HG03159 (cell line): Measurements from ENCODE around the gene TM6SF1.

ENCODE experiments used
- ATAC-seq: cut with Tn5 transposase; IDR thresholded peaks from one replicate; pipeline ENCODE4 v1.9.1; 2021; ENCODE audit warnings: mild to moderate bottlenecking, moderate library complexity; ENCODE audit not compliant: unreplicated experiment

TM6SF1 gene

DNA sequence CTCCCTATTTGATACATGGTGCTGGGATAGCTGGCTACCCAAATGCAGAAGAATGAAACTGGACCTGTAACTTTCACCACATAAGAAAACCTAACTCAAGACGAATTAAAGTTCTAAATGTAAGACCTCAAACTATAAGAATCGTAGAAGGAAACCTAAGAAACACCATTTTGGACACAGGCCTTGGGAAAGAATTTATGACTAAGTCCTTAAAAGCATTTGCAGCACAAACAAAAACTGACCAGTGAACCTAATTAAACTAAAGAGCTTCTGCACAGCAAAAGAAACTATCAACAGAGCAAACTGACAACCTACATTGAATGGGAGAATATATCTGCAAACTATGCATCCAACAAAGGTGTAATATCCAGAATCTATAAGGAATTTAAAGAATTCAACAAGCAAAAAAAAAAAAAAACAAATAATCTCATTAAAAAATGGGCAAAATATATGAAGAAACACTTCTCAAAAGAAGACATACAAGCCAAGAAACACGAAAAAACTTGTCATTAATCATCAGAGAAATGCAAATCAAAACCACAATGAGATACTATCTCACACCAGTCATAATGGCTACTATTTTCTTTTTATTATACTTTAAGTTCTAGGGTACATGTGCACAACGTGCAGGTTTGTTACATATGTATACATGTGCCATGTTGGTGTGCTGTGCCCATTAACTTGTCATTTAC, 63.2 kb downstream of the TM6SF1 start:
- ATAC-seq = no peak

DNA sequence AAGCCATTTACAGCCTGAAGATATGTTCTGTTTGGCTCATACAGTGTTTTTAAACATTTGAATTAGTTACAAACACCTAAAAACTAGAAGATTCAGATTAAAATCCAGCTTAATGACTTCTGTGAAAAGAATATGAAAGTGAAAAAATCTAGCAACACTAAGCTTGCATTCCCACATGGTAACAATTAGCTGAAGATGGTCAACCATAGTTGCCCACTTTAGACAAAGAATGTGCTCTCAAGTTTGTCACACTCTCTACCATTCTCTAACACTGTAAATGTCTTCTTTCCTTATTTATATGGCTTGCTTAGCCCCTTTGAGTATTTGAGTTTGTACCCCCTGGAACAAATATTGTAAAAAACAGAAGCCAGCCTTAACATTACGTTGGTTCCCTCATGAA, 67.4 kb downstream of the TM6SF1 start:
- no peak for ATAC-seq

DNA sequence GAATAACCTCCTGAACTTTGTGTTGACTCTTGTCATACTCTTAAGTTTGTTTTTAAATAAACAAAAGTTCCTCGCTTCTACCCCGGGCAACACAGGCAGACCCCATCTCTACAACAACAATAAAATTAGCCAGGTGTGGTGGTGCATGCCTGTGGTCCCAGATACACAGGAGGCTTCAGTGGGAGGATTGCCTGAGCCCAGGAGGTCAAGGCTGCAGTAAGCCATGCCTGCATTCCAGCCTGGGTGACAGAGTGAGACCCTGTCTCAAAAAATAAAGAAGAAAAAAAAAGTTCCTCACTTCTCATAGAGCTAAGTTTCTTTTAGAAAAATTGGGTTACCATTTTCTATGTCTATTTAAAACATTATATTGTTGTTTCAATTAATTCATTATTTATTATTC, 70.9 kb downstream of the TM6SF1 start:
- ATAC-seq = no peak

DNA sequence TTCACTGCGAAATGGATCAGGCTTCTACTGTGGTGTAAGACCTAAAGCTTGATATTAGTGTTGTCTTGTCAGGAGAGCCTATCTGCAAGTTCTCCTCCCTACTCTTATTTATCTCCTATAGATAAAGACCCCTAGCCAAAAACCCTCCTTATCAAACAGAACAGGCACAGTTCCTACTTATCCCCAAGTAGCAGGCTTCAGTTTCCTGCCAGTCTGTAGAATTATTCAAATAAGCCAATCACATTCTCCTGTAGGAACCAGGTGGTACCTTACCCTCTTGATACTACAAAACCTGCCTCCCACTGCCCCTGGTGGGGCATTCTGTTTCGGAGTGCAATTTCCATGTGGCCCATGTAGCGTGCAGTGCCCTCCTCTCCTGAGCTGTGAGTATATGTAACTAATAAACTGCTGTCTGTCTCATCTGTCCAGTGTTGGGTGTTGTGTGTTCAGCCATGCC, 71.5 kb downstream of the TM6SF1 start:
- no peak for ATAC-seq

DNA sequence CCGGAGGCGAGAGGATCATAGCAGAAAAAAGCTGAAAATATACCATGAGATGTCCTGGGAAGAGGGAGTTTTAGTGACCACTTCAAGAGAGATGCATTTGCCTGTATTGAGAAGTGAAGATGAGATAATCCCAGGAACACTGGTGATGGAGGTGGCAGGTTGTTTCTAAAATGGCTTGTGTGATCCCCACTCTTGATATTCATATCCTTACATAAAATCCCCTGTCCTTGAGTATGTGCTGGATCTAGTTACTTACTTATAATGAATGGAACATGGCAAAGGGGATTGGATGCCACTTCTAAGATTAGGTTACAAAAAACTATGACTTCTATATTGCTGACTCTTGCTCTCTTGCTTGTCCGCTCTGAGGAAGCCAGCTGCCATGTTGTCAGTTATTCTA, 78.1 kb downstream of the TM6SF1 start:
- no peak for ATAC-seq
